OCI-LY7 (cell line): ENCODE measurements around the gene UBA52. TPM values are rescaled to one million over a fixed set of nuclear protein-coding genes. Genes with fewer than 3 reads are reported as not detected.

Source experiments
- BruUV-seq: library from RNA; stranded (reverse); fragments of 400-500 nt; replicated peaks from 2 replicates; lab custom pipeline; 2021; lab: Mats Ljungman, UMichigan
- CTCF ChIA-PET: fragments of 300-600 bp; sonication (Branson Sonifier 250); formaldehyde crosslinking; loops from one replicate; lab custom pipeline; 2022; ENCODE audit warnings: antibody characterized with exemption; ENCODE audit not compliant: unreplicated experiment; lab: Charles Lee
- POLR2A ChIA-PET: fragments of 300-600 bp; sonication (Branson Sonifier 250); formaldehyde crosslinking; loops from one replicate; lab custom pipeline; 2022; ENCODE audit warnings: antibody characterized with exemption; lab: Charles Lee
- DNase-seq: peaks from one replicate; pipeline ENCODE4 v3.0.0-alpha.2; 2015; ENCODE audit warnings: low spot score
- H2AFZ ChIP-seq: fragments of 200-600 bp; sonication (generic), shearing (Covaris generic); 2 replicates; pipeline ENCODE4 v1.6.1; 2014; ENCODE audit warnings: mild to moderate bottlenecking, antibody characterized with exemption, low read length, moderate library complexity
- H3K27ac ChIP-seq: fragments of 200-600 bp; sonication (generic); 2 replicates; pipeline ENCODE4 v1.5.1; 2014; ENCODE audit warnings: mixed run types, low read depth, mild to moderate bottlenecking, moderate library complexity, low read length, inconsistent platforms; ENCODE audit not compliant: poor library complexity, severe bottlenecking
- H3K36me3 ChIP-seq: fragments of 200-600 bp; sonication (generic); 2 replicates; pipeline ENCODE4 v1.6.1; 2014; ENCODE audit warnings: mild to moderate bottlenecking, antibody characterized with exemption, low read length, moderate library complexity, mixed read lengths; ENCODE audit not compliant: insufficient read depth
- H3K4me1 ChIP-seq: fragments of 200-600 bp; sonication (generic); 2 replicates; pipeline ENCODE4 v1.5.1; 2014; ENCODE audit warnings: mild to moderate bottlenecking, low read length; ENCODE audit not compliant: insufficient read depth, poor library complexity, severe bottlenecking
- H3K4me2 ChIP-seq: fragments of 200-600 bp; sonication (generic); 2 replicates; pipeline ENCODE4 v1.6.1; 2014; ENCODE audit warnings: mild to moderate bottlenecking, low read length
- H3K4me3 ChIP-seq: fragments of 200-600 bp; sonication (generic); 2 replicates; pipeline ENCODE4 v1.5.1; 2014; ENCODE audit warnings: mild to moderate bottlenecking, low read depth, low read length; ENCODE audit not compliant: poor library complexity, severe bottlenecking
- H3K79me2 ChIP-seq: fragments of 200-600 bp; sonication (generic); 2 replicates; pipeline ENCODE4 v1.6.1; 2016; ENCODE audit warnings: low read depth, mild to moderate bottlenecking, low read length, moderate library complexity, mixed read lengths; ENCODE audit not compliant: insufficient read depth
- H3K9me2 ChIP-seq: fragments of 200-600 bp; sonication (generic); 2 replicates; pipeline ENCODE4 v1.6.1; 2016; ENCODE audit warnings: mild to moderate bottlenecking, low read length, mixed read lengths; ENCODE audit not compliant: insufficient read depth
- H3K9me3 ChIP-seq: fragments of 200-600 bp; sonication (generic); 2 replicates; pipeline ENCODE4 v1.6.1; 2014; ENCODE audit warnings: mild to moderate bottlenecking, mixed run types, low read length, mixed read lengths
- H4K20me1 ChIP-seq: fragments of 200-600 bp; sonication (generic); 2 replicates; pipeline ENCODE4 v1.6.1; 2014; ENCODE audit warnings: mild to moderate bottlenecking, antibody characterized with exemption, low read length, moderate library complexity, mixed read lengths; ENCODE audit not compliant: insufficient read depth
- CTCF ChIP-seq: fragments of 200-600 bp; sonication (generic); conservative IDR thresholded peaks from 2 replicates; pipeline ENCODE4 v1.5.1; 2014; ENCODE audit warnings: mild to moderate bottlenecking, antibody characterized with exemption, low read length, moderate library complexity, mixed read lengths
- EZH2phosphoT487 ChIP-seq: fragments of 200-600 bp; sonication (generic); IDR thresholded peaks from 2 replicates; pipeline ENCODE4 v1.6.1; 2018; ENCODE audit warnings: low read depth, borderline replicate concordance, mild to moderate bottlenecking, mixed run types, antibody characterized with exemption, low read length, moderate library complexity, mixed read lengths
- intact Hi-C: fragments of 100-400 bp; cut with micrococcal nuclease; formaldehyde crosslinking; loops from one replicate; pipeline ENCODE4 v1.10.0; 2022; ENCODE audit not compliant: unreplicated experiment
- total RNA-seq, 2 experiments: library from RNA; depleted of rRNA in 1 of 2; stranded (reverse); fragments of >200 nt in 1 of 2; shearing (Covaris generic) in 1 of 2; gene quantifications; 2 replicates each; pipeline ENCODE4 v1.2.3, GENCODE V29; 2014 to 2022

Gene UBA52
- total RNA-seq, 2 experiments from 2014 or later, result 1,496 to 1,580 TPM

- TF ChIP-seq CTCF, result no peak
- no peak for TF ChIP-seq EZH2phosphoT487
- no peak for DNase-seq
- Histone ChIP-seq H2AFZ (no peak overlapping the region), H4K20me1 (no peaks in the 10 kb centered on the region), H3K4me1 (peaks cover 18% of the 10 kb centered on the region), H3K36me3 (no peaks in the 10 kb centered on the region), H3K4me3 (no peak overlapping the region), H3K4me2 (no peak overlapping the region), H3K9me2 (no peaks in the 10 kb centered on the region), H3K9me3 (no peaks in the 10 kb centered on the region), H3K27ac (no peak overlapping the region), H3K79me2 (no peaks in the 10 kb centered on the region)
- no TSS peak for BruUV-seq
- ChIA-PET POLR2A (no interaction called here), CTCF (no interaction called here)
- intact Hi-C loops, result no loop called here
Observed at GRCh38 chr19:18616023-18616422, 44.4 kb downstream of the UBA52 start.

GRCh38 chr19:18617562-18617961 is 45.9 kb downstream of the UBA52 start:
- CTCF ChIA-PET, result no interaction called here

More at GRCh38 chr19:18617562-18617961, 45.9 kb downstream of the UBA52 start:
- no peak overlapping the region for H3K27ac ChIP-seq
- no peak overlapping the region for H2AFZ ChIP-seq
- H3K79me2 ChIP-seq, result no peaks in the 10 kb centered on the region
- POLR2A ChIA-PET, result interaction anchor here (0.6 kb wide), 1 partner anchor 1141 kb away, joined by 6 read pairs; no protein-coding TSS in a partner anchor
- no TSS peak for BruUV-seq
- H3K9me3 ChIP-seq, result no peaks in the 10 kb centered on the region
- intact Hi-C loops, result no loop called here
- H3K36me3 ChIP-seq, result no peaks in the 10 kb centered on the region
- TF ChIP-seq EZH2phosphoT487, result no peak
- TF ChIP-seq CTCF, result no peak
- H3K4me2 ChIP-seq, result no peak overlapping the region
- no peak for DNase-seq
- peaks cover 29% of the 10 kb centered on the region for H3K4me1 ChIP-seq
- no peaks in the 10 kb centered on the region for H3K9me2 ChIP-seq
- H4K20me1 ChIP-seq, result no peaks in the 10 kb centered on the region
- no peak overlapping the region for H3K4me3 ChIP-seq
